NCI-H1436 (cell line): ENCODE measurements around the gene SMARCA1.
A peak's percentile ranks its signal among the peaks of the same experiment; 100 is the strongest.
"Not testable (repeated sequence)": the region's sequence is repeated elsewhere in the genome, so short reads cannot be mapped to it uniquely, and the experiment has no call there.

Source experiments
- DNase-seq: peaks from one replicate; lab custom pipeline; 2025; lab: John Stamatoyannopoulos, UW

SMARCA1 gene

GRCh38 chrX:129523079-129523911 lies at the start of gene SMARCA1:
Gene SMARCA1, minus strand, starts transcription at chrX:129523490. Its CDS starts 120 bp downstream, at chrX:129523370.
- DNase-seq = peak; percentile 78

- DNase-seq = no peak
These were observed 49.1 kb upstream of the SMARCA1 start for GRCh38 chrX:129572422-129572821.

GRCh38 chrX:129568349-129568748 lies 45.1 kb upstream of the SMARCA1 start:
- no peak for DNase-seq

- DNase-seq = no peak
These were observed 42.8 kb upstream of the SMARCA1 start for GRCh38 chrX:129566073-129566472.

- DNase-seq = no peak
These were observed 41.9 kb upstream of the SMARCA1 start for GRCh38 chrX:129565046-129565650.

- DNase-seq = not testable (repeated sequence)
These were observed 41.1 kb upstream of the SMARCA1 start for GRCh38 chrX:129564345-129564744.

GRCh38 chrX:129561453-129561852 lies 38.2 kb upstream of the SMARCA1 start:
- DNase-seq = no peak

GRCh38 chrX:129559783-129560182 lies 36.5 kb upstream of the SMARCA1 start:
- DNase-seq = no peak

- no peak for DNase-seq
These were observed 34.7 kb upstream of the SMARCA1 start for GRCh38 chrX:129557844-129558480.

- no peak for DNase-seq
These were observed 33.6 kb upstream of the SMARCA1 start for GRCh38 chrX:129556806-129557315.

- DNase-seq = not testable (repeated sequence)
These were observed 31.5 kb upstream of the SMARCA1 start for GRCh38 chrX:129554816-129555215.

GRCh38 chrX:129553619-129554288 lies 30.5 kb upstream of the SMARCA1 start:
- DNase-seq = no peak

GRCh38 chrX:129549124-129549523 lies 25.8 kb upstream of the SMARCA1 start:
- DNase-seq = no peak

- DNase-seq = no peak
These were observed 22.1 kb upstream of the SMARCA1 start for GRCh38 chrX:129545408-129545807.

- DNase-seq = no peak
These were observed 21.5 kb upstream of the SMARCA1 start for GRCh38 chrX:129544780-129545179.

GRCh38 chrX:129540722-129541184 lies 17.5 kb upstream of the SMARCA1 start:
- no peak for DNase-seq

- peak; percentile 55 for DNase-seq
These were observed 16.9 kb upstream of the SMARCA1 start, which contains the start of gene OCRL for GRCh38 chrX:129540068-129540653. Gene OCRL, plus strand, starts transcription at chrX:129540259. Its CDS starts 181 bp downstream, at chrX:129540440.

- DNase-seq = no peak
These were observed 11.7 kb upstream of the SMARCA1 start for GRCh38 chrX:129534816-129535578.

GRCh38 chrX:129531132-129531531 lies 7.8 kb upstream of the SMARCA1 start:
- no peak for DNase-seq

GRCh38 chrX:129530410-129530809 lies 7.1 kb upstream of the SMARCA1 start:
- DNase-seq = no peak
